HG03565 (cell line): ENCODE measurements around the gene WWTR1.

ENCODE experiments used
- ATAC-seq: cut with Tn5 transposase; IDR thresholded peaks from one replicate; pipeline ENCODE4 v1.9.1; 2021; ENCODE audit warnings: mild to moderate bottlenecking, moderate library complexity; ENCODE audit not compliant: unreplicated experiment

Gene WWTR1

GRCh38 chr3:149596134-149596770, 61.6 kb downstream of the WWTR1 start:
- ATAC-seq: no peak

GRCh38 chr3:149593418-149594160, 64.2 kb downstream of the WWTR1 start:
- ATAC-seq: no peak

DNA sequence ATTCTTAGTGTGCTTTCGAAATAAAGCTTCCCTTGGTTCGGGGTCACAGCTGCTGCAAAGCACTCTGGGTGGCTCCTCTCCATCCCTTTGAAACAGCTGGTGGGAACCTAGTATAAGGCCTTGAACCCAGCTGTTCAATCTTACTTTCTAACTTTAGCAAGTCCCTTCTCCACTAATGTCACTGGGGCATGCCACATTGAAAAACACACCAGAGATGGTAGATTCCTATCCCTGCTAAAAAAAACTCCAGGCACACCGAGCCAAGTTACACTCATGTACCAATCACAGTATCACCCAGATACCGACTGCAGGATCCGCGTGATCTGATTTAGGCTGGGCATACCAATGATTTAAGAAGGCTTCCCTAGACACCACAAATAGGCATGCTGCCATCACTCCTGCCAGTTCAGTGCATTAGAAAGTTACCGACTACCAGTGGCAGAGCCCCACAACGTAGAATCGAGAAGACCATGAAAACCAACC, 65.0 kb downstream of the WWTR1 start:
- no peak for ATAC-seq

GRCh38 chr3:149590691-149591441, 67.0 kb downstream of the WWTR1 start:
- no peak for ATAC-seq

- no peak for ATAC-seq
These were observed 68.5 kb downstream of the WWTR1 start for GRCh38 chr3:149589332-149589731.

DNA sequence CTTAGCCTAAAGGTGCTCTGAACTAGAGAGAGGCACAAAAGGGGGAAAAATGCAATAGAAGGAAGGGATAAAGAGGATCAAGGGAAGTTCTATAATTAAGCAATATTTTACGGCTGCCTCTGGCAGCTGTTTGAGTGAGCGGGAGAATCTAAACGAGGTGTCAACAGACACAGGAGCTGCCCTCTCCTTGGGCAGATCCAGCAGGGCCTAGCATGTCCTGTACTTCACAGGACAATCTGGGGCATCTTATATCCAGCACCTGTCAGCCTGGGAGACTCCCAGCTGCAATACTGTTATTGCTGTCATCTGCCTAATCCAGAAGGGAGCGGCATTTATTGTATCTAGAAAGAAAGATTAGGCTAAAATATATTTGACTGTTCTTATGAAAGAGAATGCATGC, 68.9 kb downstream of the WWTR1 start:
- no peak for ATAC-seq

GRCh38 chr3:149587383-149587782, 70.4 kb downstream of the WWTR1 start:
- no peak for ATAC-seq

- no peak for ATAC-seq
These were observed 71.0 kb downstream of the WWTR1 start for GRCh38 chr3:149586871-149587270.

- peak; percentile 80 for ATAC-seq
These were observed 72.5 kb downstream of the WWTR1 start for GRCh38 chr3:149585401-149585726.

GRCh38 chr3:149583921-149584635, 73.7 kb downstream of the WWTR1 start:
- ATAC-seq: no peak

DNA sequence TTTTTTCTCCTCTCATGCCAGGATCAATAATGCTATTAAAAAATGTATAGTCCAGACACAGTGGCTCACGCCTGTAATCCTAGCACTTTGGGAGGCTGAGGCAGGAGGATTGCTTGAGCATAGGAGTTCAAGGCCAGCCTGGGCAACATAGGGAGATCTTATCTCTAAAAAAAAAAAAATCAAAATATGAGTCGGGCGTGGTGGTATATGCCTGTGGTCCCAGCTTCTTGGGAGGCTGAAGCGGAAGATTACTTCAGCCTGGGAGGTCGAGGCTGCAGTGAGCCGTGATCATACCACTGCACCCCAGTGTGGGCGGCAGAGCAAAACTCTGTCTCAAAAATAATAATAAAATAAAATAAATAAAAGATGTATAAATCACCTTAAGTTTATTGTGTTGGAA, 75.4 kb downstream of the WWTR1 start:
- no peak for ATAC-seq

GRCh38 chr3:149581681-149582370, 76.0 kb downstream of the WWTR1 start:
- no peak for ATAC-seq

DNA sequence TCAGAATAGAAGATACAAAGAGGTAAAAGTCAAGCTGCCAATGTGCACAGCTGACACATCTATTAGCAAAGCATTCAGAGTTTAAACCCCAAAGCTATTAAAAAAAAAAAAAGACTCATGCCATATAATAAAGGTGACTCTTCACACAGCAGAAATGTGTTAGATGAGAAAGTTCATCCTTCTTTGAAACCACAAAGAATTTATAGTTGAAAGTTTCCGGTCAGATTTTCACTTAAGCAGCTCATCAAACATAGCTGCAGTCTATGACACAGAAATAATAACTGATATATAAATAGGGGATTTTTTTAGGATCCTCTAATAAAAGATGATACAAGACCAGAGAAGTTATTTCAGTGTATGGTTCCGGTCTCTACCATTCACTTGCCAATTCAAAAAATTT, 76.6 kb downstream of the WWTR1 start:
- no peak for ATAC-seq

DNA sequence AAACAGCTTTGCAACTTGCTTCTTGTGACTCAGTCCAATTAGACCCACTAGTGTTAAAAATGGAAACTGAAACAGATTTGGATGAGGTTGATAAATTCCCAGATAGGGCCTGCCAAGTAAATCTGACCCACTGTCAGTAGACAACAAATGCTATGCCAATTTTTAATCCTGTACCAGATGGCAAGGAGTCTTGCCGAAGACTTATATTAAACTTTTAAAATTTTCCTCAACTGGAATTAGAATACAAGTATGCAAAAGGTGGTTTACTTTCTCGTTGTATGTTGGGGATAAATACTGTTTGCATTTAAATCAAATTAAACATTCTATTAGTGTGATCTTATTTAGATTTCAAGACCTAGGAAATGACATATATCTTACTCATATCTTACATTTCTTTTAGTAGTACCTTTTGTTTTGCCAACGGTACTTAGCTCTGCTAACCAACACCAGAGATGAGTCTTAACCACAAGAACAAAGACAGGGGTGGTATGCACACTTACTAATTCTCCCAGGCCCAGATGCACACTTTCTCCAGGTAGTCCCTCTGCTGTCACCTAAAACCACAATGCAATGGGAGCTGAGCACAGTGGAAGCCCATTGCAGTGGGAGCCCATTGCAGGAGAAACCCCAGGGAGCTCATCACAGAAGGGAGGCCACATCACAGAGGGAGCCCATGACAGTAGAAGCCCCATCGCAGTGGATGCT, 77.8 kb downstream of the WWTR1 start:
- ATAC-seq: peak; percentile 49

DNA sequence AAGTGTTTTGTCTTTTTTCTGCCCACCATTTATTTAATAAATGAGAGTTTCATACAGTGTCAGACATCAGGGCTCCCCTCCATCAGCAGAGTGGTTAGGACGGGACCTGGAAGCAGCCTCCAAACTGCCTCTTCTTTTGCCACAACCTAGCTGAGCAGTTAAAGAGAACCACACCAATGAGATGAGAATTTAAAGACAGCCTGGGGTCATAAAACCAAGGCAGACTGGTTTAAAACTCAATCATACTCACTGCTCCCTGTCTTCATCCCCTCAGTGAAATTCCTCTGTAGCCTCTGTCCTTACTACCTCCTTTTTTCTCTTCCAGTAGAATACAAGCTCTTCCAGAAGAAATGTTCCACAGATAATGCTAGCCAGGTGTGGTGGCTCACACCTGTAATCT, 78.7 kb downstream of the WWTR1 start:
- ATAC-seq: no peak

GRCh38 chr3:149577801-149578200, 80.0 kb downstream of the WWTR1 start:
- no peak for ATAC-seq

- peak; percentile 41 for ATAC-seq
These were observed 81.8 kb downstream of the WWTR1 start for GRCh38 chr3:149575961-149576564.

DNA sequence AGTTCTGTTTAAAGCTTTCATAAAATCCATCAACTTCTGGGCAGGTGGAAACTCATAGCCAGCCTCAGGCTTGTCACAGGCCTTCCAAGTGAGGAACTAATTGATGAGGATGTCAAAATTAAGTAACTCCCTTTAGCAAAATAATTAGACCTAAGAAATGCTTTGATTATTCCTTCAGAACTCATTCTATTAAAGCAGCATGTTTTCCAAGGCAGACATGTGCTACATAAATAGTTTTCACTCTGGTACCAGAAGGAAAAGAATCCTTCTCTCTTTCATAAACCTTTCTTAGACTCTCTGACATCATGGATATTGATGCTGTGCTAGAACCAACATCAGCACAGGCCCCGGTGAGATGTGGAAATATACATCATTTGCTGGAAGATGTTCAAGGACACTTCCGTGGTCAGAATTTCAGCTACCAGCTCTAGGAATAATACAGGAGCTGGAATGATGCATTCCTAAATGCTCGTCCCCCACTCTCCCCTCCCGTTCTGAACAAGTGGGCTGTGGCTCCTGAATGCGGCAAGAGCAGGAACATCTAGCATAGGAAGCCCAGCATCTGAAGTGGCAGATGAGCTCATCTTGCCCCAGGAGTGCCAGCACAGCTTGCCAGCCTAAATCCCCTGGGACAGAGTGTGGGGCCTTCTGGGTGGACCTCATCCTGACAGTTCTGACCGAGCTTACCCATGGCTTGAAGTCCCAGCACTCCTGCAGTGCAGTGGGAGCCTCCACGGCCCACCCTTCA, 82.4 kb downstream of the WWTR1 start:
- ATAC-seq: no peak
